Activated naive CD4-positive, alpha-beta T cell treated with anti-CD3 and anti-CD28 coated beads, Interleukin-2, amount 50 U/mL, for 16 hours (primary cell): ENCODE results near the gene AKT3.
"Not testable (repeated sequence)": the region's sequence is repeated elsewhere in the genome, so short reads cannot be mapped to it uniquely, and the experiment has no call there.

Experiments used
- DNase-seq: peaks from one replicate; pipeline ENCODE4 v3.0.0-alpha.2; 2020

Gene AKT3

GRCh38 chr1:243680860-243681259 is 169.2 kb downstream of the AKT3 start:
- DNase-seq = no peak

- no peak for DNase-seq
Observed at GRCh38 chr1:243672539-243673074, 177.4 kb downstream of the AKT3 start.

- DNase-seq = no peak
Observed at GRCh38 chr1:243667591-243667990, 182.5 kb downstream of the AKT3 start.

- DNase-seq = no peak
Observed at GRCh38 chr1:243667133-243667532, 182.9 kb downstream of the AKT3 start.

GRCh38 chr1:243663651-243664050 is 186.4 kb downstream of the AKT3 start:
- DNase-seq = no peak

GRCh38 chr1:243662169-243662568 is 187.9 kb downstream of the AKT3 start:
- DNase-seq = not testable (repeated sequence)

- no peak for DNase-seq
Observed at GRCh38 chr1:243658594-243659105, 191.4 kb downstream of the AKT3 start.

GRCh38 chr1:243657793-243658192 is 192.2 kb downstream of the AKT3 start:
- no peak for DNase-seq

GRCh38 chr1:243649530-243649929 is 200.5 kb downstream of the AKT3 start:
- DNase-seq = not testable (repeated sequence)

GRCh38 chr1:243646841-243647240 is 203.2 kb downstream of the AKT3 start:
- DNase-seq = no peak

- DNase-seq = no peak
Observed at GRCh38 chr1:243645281-243645680, 204.8 kb downstream of the AKT3 start.

- DNase-seq = no peak
Observed at GRCh38 chr1:243642936-243643335, 207.1 kb downstream of the AKT3 start.

- DNase-seq = no peak
Observed at GRCh38 chr1:243639027-243639658, 210.9 kb downstream of the AKT3 start.

- no peak for DNase-seq
Observed at GRCh38 chr1:243638186-243638585, 211.9 kb downstream of the AKT3 start.

GRCh38 chr1:243628476-243628907 is 221.6 kb downstream of the AKT3 start:
- DNase-seq = no peak

GRCh38 chr1:243623841-243624240 is 226.2 kb downstream of the AKT3 start:
- DNase-seq = no peak

GRCh38 chr1:243621973-243622372 is 228.1 kb downstream of the AKT3 start:
- no peak for DNase-seq

GRCh38 chr1:243620096-243620495 is 229.9 kb downstream of the AKT3 start:
- no peak for DNase-seq

- DNase-seq = no peak
Observed at GRCh38 chr1:243609698-243610097, 240.3 kb downstream of the AKT3 start.

GRCh38 chr1:243605604-243606003 is 244.4 kb downstream of the AKT3 start:
- DNase-seq = no peak

GRCh38 chr1:243601720-243602119 is 248.3 kb downstream of the AKT3 start:
- DNase-seq = no peak

GRCh38 chr1:243598433-243598832 is 251.6 kb downstream of the AKT3 start:
- no peak for DNase-seq

GRCh38 chr1:243597383-243597782 is 252.7 kb downstream of the AKT3 start:
- DNase-seq = no peak

GRCh38 chr1:243596431-243597062 is 253.5 kb downstream of the AKT3 start:
- no peak for DNase-seq
